MM.1S (cell line): ENCODE results near the gene PPP1CA.

Source experiments
- DNase-seq: peaks from one replicate; pipeline ENCODE4 v3.0.0-alpha.2; 2015
- H2AFZ ChIP-seq: fragments of 300-600 bp; sonication (generic); 2 replicates; pipeline ENCODE4 v1.6.0; 2016; ENCODE audit warnings: antibody characterized with exemption, low read length
- H3F3A ChIP-seq: fragments of 300-600 bp; sonication (generic); 2 replicates; pipeline ENCODE4 v1.6.1; 2016; ENCODE audit warnings: mild to moderate bottlenecking, antibody characterized with exemption, low read length, moderate library complexity, mixed read lengths; ENCODE audit not compliant: insufficient read depth
- H3K27ac ChIP-seq: fragments of 300-600 bp; sonication (generic); 2 replicates; pipeline ENCODE4 v1.5.1; 2016; ENCODE audit warnings: mild to moderate bottlenecking, low read length
- H3K27me3 ChIP-seq: fragments of 300-600 bp; sonication (generic); replicated peaks from 2 replicates; pipeline ENCODE4 v1.6.0; 2016; ENCODE audit warnings: low read length; ENCODE audit not compliant: insufficient read depth
- H3K36me3 ChIP-seq: fragments of 300-600 bp; sonication (generic); replicated peaks from 2 replicates; pipeline ENCODE4 v1.6.1; 2016; ENCODE audit warnings: mild to moderate bottlenecking, low read length, mixed read lengths; ENCODE audit not compliant: insufficient read depth
- H3K4me1 ChIP-seq: fragments of 300-600 bp; sonication (generic); 2 replicates; pipeline ENCODE4 v1.6.1; 2016; ENCODE audit warnings: low read length, mixed read lengths
- H3K4me2 ChIP-seq: fragments of 300-600 bp; sonication (generic); 2 replicates; pipeline ENCODE4 v1.6.0; 2016; ENCODE audit warnings: low read depth, low read length
- H3K4me3 ChIP-seq: fragments of 300-600 bp; sonication (generic); 2 replicates; pipeline ENCODE4 v1.5.1; 2016; ENCODE audit warnings: low read length, mixed read lengths
- H3K79me2 ChIP-seq: fragments of 300-600 bp; sonication (generic); 2 replicates; pipeline ENCODE4 v1.6.1; 2016; ENCODE audit warnings: mixed run types, low read length, mixed read lengths
- H3K9ac ChIP-seq: fragments of 300-600 bp; sonication (generic); 2 replicates; pipeline ENCODE4 v1.6.1; 2016; ENCODE audit warnings: low read length, mixed read lengths
- H3K9me2 ChIP-seq: fragments of 300-600 bp; sonication (generic); replicated peaks from 2 replicates; pipeline ENCODE4 v1.6.1; 2016; ENCODE audit warnings: mild to moderate bottlenecking, low read length, mixed read lengths; ENCODE audit not compliant: insufficient read depth
- H3K9me3 ChIP-seq: fragments of 300-600 bp; sonication (generic); replicated peaks from 2 replicates; pipeline ENCODE4 v1.6.1; 2016; ENCODE audit warnings: mild to moderate bottlenecking, low read length, mixed read lengths; ENCODE audit not compliant: insufficient read depth
- H4K20me1 ChIP-seq: fragments of 300-600 bp; sonication (generic); 2 replicates; pipeline ENCODE4 v1.6.1; 2016; ENCODE audit warnings: mild to moderate bottlenecking, low read length, moderate library complexity, mixed read lengths; ENCODE audit not compliant: insufficient read depth
- CTCF ChIP-seq: fragments of 300-600 bp; sonication (generic); IDR thresholded peaks from 2 replicates; pipeline ENCODE4 v1.5.1; 2016; ENCODE audit warnings: antibody characterized with exemption, low read length, mixed read lengths
- EZH2 ChIP-seq: fragments of 300-600 bp; sonication (generic); optimal IDR thresholded peaks from 2 replicates; pipeline ENCODE3; 2017; ENCODE audit warnings: low read depth, mild to moderate bottlenecking, antibody characterized with exemption, low read length, mixed read lengths
- EZH2phosphoT487 ChIP-seq: fragments of 300-600 bp; sonication (generic); IDR thresholded peaks from 2 replicates; pipeline ENCODE4 v1.6.1; 2018; ENCODE audit warnings: antibody characterized with exemption, low read length

PPP1CA gene

GRCh38 chr11:67371911-67372320, 29.7 kb downstream of the PPP1CA start:
- no peaks in the 10 kb centered on the region for H3K36me3 ChIP-seq
- no peaks in the 10 kb centered on the region for H3K9me2 ChIP-seq
- no peak for DNase-seq
- H3K27me3 ChIP-seq, result peaks cover 21% of the 10 kb centered on the region
- no peak for TF ChIP-seq EZH2
- no peak for TF ChIP-seq EZH2phosphoT487
- no peak for TF ChIP-seq CTCF
- no peak overlapping the region for H3K4me2 ChIP-seq
- no peak overlapping the region for H3K4me3 ChIP-seq
- H3K27ac ChIP-seq, result no peak overlapping the region
- no peaks in the 10 kb centered on the region for H3K79me2 ChIP-seq
- peaks cover 4% of the 10 kb centered on the region; the same call in 1 of the 2 replicates for H3K4me1 ChIP-seq
- no peak overlapping the region for H3K9ac ChIP-seq
- H4K20me1 ChIP-seq, result no peaks in the 10 kb centered on the region
- no peak overlapping the region for H2AFZ ChIP-seq
- no peaks in the 10 kb centered on the region for H3K9me3 ChIP-seq
- peaks cover 9% of the 10 kb centered on the region; the same call in 1 of the 2 replicates for H3F3A ChIP-seq

GRCh38 chr11:67371189-67371910, 30.3 kb downstream of the PPP1CA start:
- H3K27ac ChIP-seq, result no peak overlapping the region
- H3K79me2 ChIP-seq, result no peaks in the 10 kb centered on the region
- no peak overlapping the region for H3K9ac ChIP-seq
- no peak for TF ChIP-seq EZH2
- peak; percentile 44 for TF ChIP-seq CTCF
- H2AFZ ChIP-seq, result no peak overlapping the region
- DNase-seq, result peak; percentile 12
- peaks cover 16% of the 10 kb centered on the region for H3K27me3 ChIP-seq
- H3F3A ChIP-seq, result peaks cover 9% of the 10 kb centered on the region; the same call in 1 of the 2 replicates
- no peaks in the 10 kb centered on the region for H4K20me1 ChIP-seq
- H3K4me3 ChIP-seq, result no peak overlapping the region
- no peaks in the 10 kb centered on the region for H3K9me2 ChIP-seq
- no peaks in the 10 kb centered on the region for H3K9me3 ChIP-seq
- no peak overlapping the region for H3K4me2 ChIP-seq
- peaks cover 4% of the 10 kb centered on the region; the same call in 1 of the 2 replicates for H3K4me1 ChIP-seq
- no peaks in the 10 kb centered on the region for H3K36me3 ChIP-seq

- H3K9ac ChIP-seq, result no peak overlapping the region
- H3K4me3 ChIP-seq, result no peak overlapping the region
- no peak overlapping the region for H3K27ac ChIP-seq
- H2AFZ ChIP-seq, result no peak overlapping the region
- peaks cover 9% of the 10 kb centered on the region; the same call in 1 of the 2 replicates for H3F3A ChIP-seq
- peaks cover 7% of the 10 kb centered on the region for H3K27me3 ChIP-seq
- no peaks in the 10 kb centered on the region for H3K79me2 ChIP-seq
- no peaks in the 10 kb centered on the region for H3K9me3 ChIP-seq
- H4K20me1 ChIP-seq, result no peaks in the 10 kb centered on the region
- H3K9me2 ChIP-seq, result no peaks in the 10 kb centered on the region
- no peaks in the 10 kb centered on the region for H3K36me3 ChIP-seq
- H3K4me1 ChIP-seq, result peaks cover 4% of the 10 kb centered on the region; the same call in 1 of the 2 replicates
- no peak for DNase-seq
- H3K4me2 ChIP-seq, result no peak overlapping the region
- TF ChIP-seq EZH2phosphoT487 (no peak), EZH2 (no peak), CTCF (no peak)
These were observed 31.1 kb downstream of the PPP1CA start for GRCh38 chr11:67370351-67371076.
